IPS DF 4.7 (cell line): ENCODE results near the gene FXR1.
"Not testable (repeated sequence)": the region's sequence is repeated elsewhere in the genome, so short reads cannot be mapped to it uniquely, and the experiment has no call there.

Experiments
- DNase-seq: peaks from one replicate; pipeline ENCODE4 v3.0.0-alpha.2; 2013; ENCODE audit warnings: low spot score; ENCODE audit errors: extremely low read depth

FXR1 gene

GRCh38 chr3:180934638-180935037 is 22.2 kb downstream of the FXR1 start:
- DNase-seq, result no peak

- no peak for DNase-seq
Measured at GRCh38 chr3:180940826-180941225, 28.4 kb downstream of the FXR1 start.

GRCh38 chr3:180947761-180948390 is 35.4 kb downstream of the FXR1 start:
- DNase-seq, result no peak

- no peak for DNase-seq
Measured at GRCh38 chr3:180959691-180960090, 47.2 kb downstream of the FXR1 start.

GRCh38 chr3:180961087-180961486 is 48.6 kb downstream of the FXR1 start:
- no peak for DNase-seq

GRCh38 chr3:180961552-180961951 is 49.1 kb downstream of the FXR1 start:
- no peak for DNase-seq

- no peak for DNase-seq
Measured at GRCh38 chr3:180962530-180962929, 50.1 kb downstream of the FXR1 start.

- no peak for DNase-seq
Measured at GRCh38 chr3:180970931-180971330, 58.5 kb downstream of the FXR1 start.

GRCh38 chr3:180973543-180973942 is 61.1 kb downstream of the FXR1 start:
- no peak for DNase-seq

GRCh38 chr3:180974286-180974685 is 61.8 kb downstream of the FXR1 start:
- DNase-seq, result no peak

GRCh38 chr3:180977498-180977897 is 65.0 kb downstream of the FXR1 start:
- no peak for DNase-seq

GRCh38 chr3:180979961-180980360 is 67.5 kb downstream of the FXR1 start:
- DNase-seq, result no peak

- DNase-seq, result no peak
Measured at GRCh38 chr3:180980611-180981010, 68.1 kb downstream of the FXR1 start.

- no peak for DNase-seq
Measured at GRCh38 chr3:180981912-180982311, 69.4 kb downstream of the FXR1 start.

GRCh38 chr3:180983136-180983535 is 70.7 kb downstream of the FXR1 start:
- DNase-seq, result no peak

- not testable (repeated sequence) for DNase-seq
Measured at GRCh38 chr3:180986366-180986765, 73.9 kb downstream of the FXR1 start.

GRCh38 chr3:180987344-180987743 is 74.9 kb downstream of the FXR1 start:
- no peak for DNase-seq

- DNase-seq, result peak; percentile 97
Measured at GRCh38 chr3:180989291-180990163, 77.1 kb downstream of the FXR1 start, which contains the start of gene DNAJC19. TSS of gene DNAJC19 (minus strand) at chr3:180989736. CDS start at chr3:180989602, 134 bp downstream.

GRCh38 chr3:180990505-180990904 is 78.0 kb downstream of the FXR1 start:
- no peak for DNase-seq

GRCh38 chr3:180996415-180996932 is 84.0 kb downstream of the FXR1 start:
- DNase-seq, result no peak

- not testable (repeated sequence) for DNase-seq
Measured at GRCh38 chr3:181002331-181002730, 89.9 kb downstream of the FXR1 start.

- DNase-seq, result not testable (repeated sequence)
Measured at GRCh38 chr3:181003469-181003868, 91.0 kb downstream of the FXR1 start.
